Measurements from ENCODE around the gene PACRG. TPM values are rescaled to one million over a fixed set of nuclear protein-coding genes. Genes with fewer than 3 reads are reported as not detected.

PACRG gene
- total RNA-seq, 1 donor from 2014 or later = 14.1 TPM

- DNase-seq (ENCODE audit: low spot score) = no peak
- intact Hi-C loops (cut with DNase I) = loop anchor here (10.0 kb wide), 2 partner anchors 332 to 1102 kb away; no protein-coding TSS in a partner anchor
These were observed 125.2 kb downstream of the PACRG start for GRCh38 chr6:162852840-162853577.

GRCh38 chr6:162854228-162854627 lies 126.5 kb downstream of the PACRG start:
- intact Hi-C loops (cut with DNase I) = loop anchor here (10.0 kb wide), 2 partner anchors 331 to 1101 kb away; no protein-coding TSS in a partner anchor
- DNase-seq (ENCODE audit: low spot score) = no peak

GRCh38 chr6:162854734-162855191 lies 127.0 kb downstream of the PACRG start:
- intact Hi-C loops (cut with DNase I) = loop anchor here (5.0 to 10.0 kb wide), 3 partner anchors 330 to 1100 kb away; no protein-coding TSS in a partner anchor
- no peak for DNase-seq (ENCODE audit: low spot score)

GRCh38 chr6:162856885-162857284 lies 129.1 kb downstream of the PACRG start:
- intact Hi-C loops (cut with DNase I) = loop anchor here (5.0 to 10.0 kb wide), 3 partner anchors 328 to 1098 kb away; no protein-coding TSS in a partner anchor
- no peak for DNase-seq (ENCODE audit: low spot score)

GRCh38 chr6:162857326-162857725 lies 129.6 kb downstream of the PACRG start:
- no peak for DNase-seq (ENCODE audit: low spot score)
- intact Hi-C loops (cut with DNase I) = loop anchor here (5.0 to 10.0 kb wide), 3 partner anchors 327 to 1097 kb away; no protein-coding TSS in a partner anchor

- DNase-seq (ENCODE audit: low spot score) = no peak
- intact Hi-C loops (cut with DNase I) = no loop called here
These were observed 134.7 kb downstream of the PACRG start for GRCh38 chr6:162862462-162862861.

- intact Hi-C loops (cut with DNase I) = no loop called here
- DNase-seq (ENCODE audit: low spot score) = no peak
These were observed 135.2 kb downstream of the PACRG start for GRCh38 chr6:162862941-162863340.

GRCh38 chr6:162863821-162864220 lies 136.0 kb downstream of the PACRG start:
- no peak for DNase-seq (ENCODE audit: low spot score)
- intact Hi-C loops (cut with DNase I) = no loop called here

- intact Hi-C loops (cut with DNase I) = no loop called here
- no peak for DNase-seq (ENCODE audit: low spot score)
These were observed 137.1 kb downstream of the PACRG start for GRCh38 chr6:162864911-162865310.

- intact Hi-C loops (cut with DNase I) = no loop called here
These were observed 138.9 kb downstream of the PACRG start for GRCh38 chr6:162866656-162867055.

GRCh38 chr6:162868397-162868796 lies 140.6 kb downstream of the PACRG start:
- DNase-seq (ENCODE audit: low spot score) = no peak
- intact Hi-C loops (cut with DNase I) = no loop called here

More at GRCh38 chr6:162866656-162867055, 138.9 kb downstream of the PACRG start:
- DNase-seq (ENCODE audit: low spot score) = no peak

GRCh38 chr6:162871966-162872365 lies 144.2 kb downstream of the PACRG start:
- DNase-seq (ENCODE audit: low spot score) = no peak
- intact Hi-C loops (cut with DNase I) = no loop called here

GRCh38 chr6:162873537-162873936 lies 145.8 kb downstream of the PACRG start:
- intact Hi-C loops (cut with DNase I) = no loop called here
- DNase-seq (ENCODE audit: low spot score) = no peak

- DNase-seq (ENCODE audit: low spot score) = no peak
- intact Hi-C loops (cut with DNase I) = no loop called here
These were observed 147.3 kb downstream of the PACRG start for GRCh38 chr6:162875070-162875469.

GRCh38 chr6:162882801-162883481 lies 155.2 kb downstream of the PACRG start:
- DNase-seq (ENCODE audit: low spot score) = no peak
- intact Hi-C loops (cut with DNase I) = no loop called here

GRCh38 chr6:162887981-162888689 lies 160.4 kb downstream of the PACRG start:
- intact Hi-C loops (cut with DNase I) = no loop called here

GRCh38 chr6:162889303-162889702 lies 161.5 kb downstream of the PACRG start:
- no peak for DNase-seq (ENCODE audit: low spot score)
- intact Hi-C loops (cut with DNase I) = no loop called here

More at GRCh38 chr6:162887981-162888689, 160.4 kb downstream of the PACRG start:
- DNase-seq (ENCODE audit: low spot score) = no peak

GRCh38 chr6:162898011-162898410 lies 170.2 kb downstream of the PACRG start:
- DNase-seq (ENCODE audit: low spot score) = no peak
- intact Hi-C loops (cut with DNase I) = no loop called here

GRCh38 chr6:162899148-162899547 lies 171.4 kb downstream of the PACRG start:
- intact Hi-C loops (cut with DNase I) = no loop called here
- DNase-seq (ENCODE audit: low spot score) = no peak

GRCh38 chr6:162900503-162900902 lies 172.7 kb downstream of the PACRG start:
- intact Hi-C loops (cut with DNase I) = no loop called here
- DNase-seq (ENCODE audit: low spot score) = no peak

Data from cardiac septum (tissue), 1 donor.